ENCODE measurements around the gene PIPOX. TPM values are rescaled to one million over a fixed set of nuclear protein-coding genes. Genes with fewer than 3 reads are reported as not detected.

Gene PIPOX
- polyA plus RNA-seq, 1 donor from 2014 or later = 4.4 TPM

GRCh38 chr17:29036584-29036983 lies 6.4 kb upstream of the PIPOX start:
- Histone ChIP-seq H3K79me2 (replicated peaks; ENCODE audit: insufficient read depth, low read length) (no peaks in the 10 kb centered on the region), H4K20me1 (ENCODE audit: insufficient read depth) (no peaks in the 10 kb centered on the region), H3K27me3 (ENCODE audit: insufficient read depth, low read depth, low read length) (no peaks in the 10 kb centered on the region), H3K36me3 (ENCODE audit: insufficient read depth, low read length) (no peaks in the 10 kb centered on the region), H3K27ac (ENCODE audit: low read length) (peak overlapping the region; percentile 97), H3K4me2 (ENCODE audit: low read length) (no peak overlapping the region), H3K4me3 (ENCODE audit: low read length) (no peak overlapping the region), H3K9ac (ENCODE audit: low read length) (no peak overlapping the region), H3F3A (ENCODE audit: insufficient read depth, low read length, poor library complexity, severe bottlenecking) (peaks cover 3% of the 10 kb centered on the region), H3K9me2 (ENCODE audit: insufficient read depth, low read length) (no peaks in the 10 kb centered on the region), H2AFZ (ENCODE audit: low read depth, low read length) (no peak overlapping the region), H3K9me3 (ENCODE audit: low read length) (peaks cover 6% of the 10 kb centered on the region)
- TF ChIP-seq MXI1 (conservative IDR thresholded peaks at IDR 0.05; ENCODE audit: poor library complexity, severe bottlenecking) (no peak), SMC3 (conservative IDR thresholded peaks at IDR 0.05; ENCODE audit: poor library complexity) (no peak), CTCF (IDR thresholded peaks at IDR 0.05; ENCODE audit: poor library complexity, severe bottlenecking) (no peak), POLR2AphosphoS5 (IDR thresholded peaks at IDR 0.05) (no peak), EP300 (conservative IDR thresholded peaks at IDR 0.05; ENCODE audit: poor library complexity, severe bottlenecking) (no peak), RAD21 (conservative IDR thresholded peaks at IDR 0.05) (no peak), EZH2 (IDR thresholded peaks at IDR 0.05; ENCODE audit: borderline replicate concordance, insufficient read depth, low read length, poor library complexity, severe bottlenecking) (no peak), TAF1 (IDR thresholded peaks at IDR 0.05; ENCODE audit: low read depth) (no peak), REST (IDR thresholded peaks at IDR 0.05; ENCODE audit: borderline replicate concordance) (no peak)

GRCh38 chr17:29037739-29038084 lies 5.2 kb upstream of the PIPOX start:
- Histone ChIP-seq H3K36me3 (ENCODE audit: insufficient read depth, low read length) (no peaks in the 10 kb centered on the region), H3K27me3 (ENCODE audit: insufficient read depth, low read depth, low read length) (no peaks in the 10 kb centered on the region), H3F3A (ENCODE audit: insufficient read depth, low read length, poor library complexity, severe bottlenecking) (peaks cover 3% of the 10 kb centered on the region), H3K4me2 (ENCODE audit: low read length) (peak overlapping the region; percentile 5), H3K79me2 (replicated peaks; ENCODE audit: insufficient read depth, low read length) (no peaks in the 10 kb centered on the region), H4K20me1 (ENCODE audit: insufficient read depth) (no peaks in the 10 kb centered on the region), H3K9me2 (ENCODE audit: insufficient read depth, low read length) (no peaks in the 10 kb centered on the region), H3K9me3 (ENCODE audit: low read length) (peaks cover 6% of the 10 kb centered on the region), H3K9ac (ENCODE audit: low read length) (peak overlapping the region; percentile 77), H3K27ac (ENCODE audit: low read length) (peak overlapping the region; percentile 97), H2AFZ (ENCODE audit: low read depth, low read length) (peak overlapping the region; percentile 6), H3K4me3 (ENCODE audit: low read length) (peak overlapping the region; percentile 57)
- TF ChIP-seq REST (IDR thresholded peaks at IDR 0.05; ENCODE audit: borderline replicate concordance) (no peak), EP300 (conservative IDR thresholded peaks at IDR 0.05; ENCODE audit: poor library complexity, severe bottlenecking) (no peak), TAF1 (IDR thresholded peaks at IDR 0.05; ENCODE audit: low read depth) (no peak), EZH2 (IDR thresholded peaks at IDR 0.05; ENCODE audit: borderline replicate concordance, insufficient read depth, low read length, poor library complexity, severe bottlenecking) (no peak), SMC3 (conservative IDR thresholded peaks at IDR 0.05; ENCODE audit: poor library complexity) (no peak), POLR2AphosphoS5 (IDR thresholded peaks at IDR 0.05) (no peak), RAD21 (conservative IDR thresholded peaks at IDR 0.05) (no peak), MXI1 (conservative IDR thresholded peaks at IDR 0.05; ENCODE audit: poor library complexity, severe bottlenecking) (no peak), CTCF (IDR thresholded peaks at IDR 0.05; ENCODE audit: poor library complexity, severe bottlenecking) (no peak)

All from neural cell (in vitro differentiated cells).